NCI-H82 (cell line): Measurements from ENCODE around the gene NCOA1.
"Not testable (repeated sequence)": the region's sequence is repeated elsewhere in the genome, so short reads cannot be mapped to it uniquely, and the experiment has no call there.

Experiments used
- DNase-seq: peaks from one replicate; lab custom pipeline; 2025; lab: John Stamatoyannopoulos, UW

NCOA1 gene

DNA sequence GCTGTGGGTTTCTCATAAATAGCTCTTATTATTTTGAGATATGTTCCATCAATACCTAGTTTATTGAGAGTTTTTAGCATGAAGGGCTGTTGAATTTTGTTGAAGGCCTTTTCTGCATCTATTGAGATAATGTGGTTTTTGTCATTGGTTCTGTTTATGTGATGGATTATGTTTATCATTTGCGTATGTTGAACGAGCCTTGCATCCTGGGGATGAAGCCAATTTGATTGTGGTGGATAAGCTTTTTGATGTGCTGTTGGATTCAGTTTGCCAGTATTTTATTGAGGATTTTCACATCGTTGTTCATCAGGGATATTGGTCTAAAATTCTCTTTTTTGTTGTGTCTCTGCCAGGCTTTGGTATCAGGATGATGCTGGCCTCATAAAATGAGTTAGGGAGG, 42.5 kb downstream of the NCOA1 start:
- not testable (repeated sequence) for DNase-seq

DNA sequence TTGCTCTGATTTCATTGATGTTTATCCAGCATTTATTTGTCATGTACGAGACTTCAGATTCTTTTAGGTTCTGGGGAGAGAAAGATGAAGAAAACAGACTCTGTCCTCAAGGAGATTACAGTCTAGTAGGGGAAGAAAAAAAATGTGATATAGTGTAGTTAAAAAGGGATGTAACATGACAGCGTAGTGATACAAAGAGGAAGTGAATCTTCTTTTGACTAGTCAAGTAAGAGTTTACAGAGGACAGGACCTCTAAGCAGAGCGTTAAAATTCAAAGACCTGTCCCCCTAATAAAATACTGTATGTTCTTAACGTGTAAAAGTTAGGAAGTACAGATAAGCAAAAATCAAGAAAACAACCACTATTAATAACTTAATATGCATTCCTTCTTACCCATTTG, 47.7 kb downstream of the NCOA1 start:
- no peak for DNase-seq

DNA sequence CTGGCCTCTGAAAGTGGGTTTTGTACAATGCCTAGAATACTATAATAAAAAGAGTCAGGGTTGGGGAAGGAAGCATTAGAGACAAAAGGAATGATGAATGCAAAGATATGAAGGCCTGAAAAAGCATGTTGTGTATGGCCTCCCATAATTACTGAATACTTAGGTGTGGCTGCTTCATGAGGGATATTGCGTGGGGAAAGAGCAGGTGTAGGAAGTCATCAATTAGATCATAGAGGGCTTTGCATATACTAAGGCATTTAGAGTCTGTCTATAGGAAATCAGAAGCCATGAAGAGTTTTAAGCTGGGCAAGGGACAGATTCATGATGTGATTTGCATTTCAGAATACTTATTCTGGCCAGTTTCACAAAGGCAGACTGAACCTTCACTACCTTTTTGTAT, 48.2 kb downstream of the NCOA1 start:
- no peak for DNase-seq

GRCh38 chr2:24540011-24540477, 49.0 kb downstream of the NCOA1 start:
- no peak for DNase-seq

DNA sequence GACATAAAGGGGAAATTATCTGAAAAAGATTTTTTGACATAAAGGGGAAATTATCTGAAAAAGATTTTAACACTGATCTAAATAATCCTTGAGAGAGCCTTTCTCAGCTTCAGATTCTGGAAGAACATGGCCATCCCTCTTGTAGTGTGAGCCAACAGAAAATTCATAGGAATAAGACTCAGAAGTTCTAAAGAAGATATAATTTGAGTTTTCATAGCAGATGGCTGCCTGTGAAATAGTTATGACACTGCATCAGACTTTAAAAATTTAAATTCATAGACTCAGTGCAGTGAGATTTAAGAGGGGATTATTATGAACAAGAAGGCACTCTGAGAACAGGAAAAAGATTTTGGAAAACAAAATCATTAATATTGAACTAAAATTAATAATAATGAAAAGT, 50.6 kb downstream of the NCOA1 start:
- DNase-seq: no peak

DNA sequence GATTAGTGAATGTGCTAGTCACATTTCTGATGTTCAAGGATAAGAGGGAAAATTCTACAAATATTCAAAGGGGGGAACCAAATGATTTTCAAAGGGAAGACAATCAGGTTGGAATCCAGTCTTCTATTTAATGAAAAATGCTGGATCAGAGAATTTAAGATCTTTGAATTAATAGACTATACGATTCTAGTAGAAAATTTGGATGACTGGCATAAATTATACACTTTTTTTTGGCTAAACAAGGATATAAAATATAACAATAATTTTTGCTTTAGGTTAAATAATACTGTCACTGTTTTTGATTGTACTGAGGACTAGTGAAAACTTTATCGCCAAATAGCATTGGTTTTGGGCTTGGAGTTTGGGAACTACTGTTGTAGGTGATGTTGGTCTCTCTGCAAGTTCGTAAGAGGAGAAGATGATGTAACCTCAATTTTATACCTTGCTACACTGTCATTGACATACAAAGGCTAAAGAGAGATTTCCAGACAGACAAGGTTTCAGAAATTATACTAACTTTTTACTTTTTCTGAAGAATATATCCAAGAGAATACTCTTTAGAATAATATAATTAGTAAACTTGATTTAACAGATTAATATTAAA, 51.3 kb downstream of the NCOA1 start:
- DNase-seq: no peak

DNA sequence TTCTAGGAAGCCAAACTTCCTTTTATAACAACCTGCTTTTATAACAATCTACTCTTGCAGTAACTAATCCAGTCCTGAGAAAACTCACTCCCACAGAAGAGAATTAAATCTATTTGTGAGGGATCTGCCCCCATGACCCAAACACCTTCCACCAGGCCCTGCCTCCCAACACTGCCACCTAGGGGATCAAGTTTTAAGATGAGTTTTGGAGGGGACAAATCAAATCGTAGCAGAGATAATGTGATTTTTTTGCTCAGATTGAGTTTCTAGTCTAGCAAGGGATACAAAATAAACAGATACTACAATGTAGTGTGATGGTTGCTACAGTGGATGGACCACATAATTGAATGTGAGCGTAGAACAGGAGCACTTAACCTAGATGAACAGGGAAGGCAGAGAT, 52.2 kb downstream of the NCOA1 start:
- DNase-seq: peak; percentile 20

GRCh38 chr2:24544456-24545115, 53.5 kb downstream of the NCOA1 start:
- no peak for DNase-seq

GRCh38 chr2:24546669-24547068, 55.6 kb downstream of the NCOA1 start:
- DNase-seq: no peak

- no peak for DNase-seq
Measured at GRCh38 chr2:24548058-24548457, 57.0 kb downstream of the NCOA1 start.

DNA sequence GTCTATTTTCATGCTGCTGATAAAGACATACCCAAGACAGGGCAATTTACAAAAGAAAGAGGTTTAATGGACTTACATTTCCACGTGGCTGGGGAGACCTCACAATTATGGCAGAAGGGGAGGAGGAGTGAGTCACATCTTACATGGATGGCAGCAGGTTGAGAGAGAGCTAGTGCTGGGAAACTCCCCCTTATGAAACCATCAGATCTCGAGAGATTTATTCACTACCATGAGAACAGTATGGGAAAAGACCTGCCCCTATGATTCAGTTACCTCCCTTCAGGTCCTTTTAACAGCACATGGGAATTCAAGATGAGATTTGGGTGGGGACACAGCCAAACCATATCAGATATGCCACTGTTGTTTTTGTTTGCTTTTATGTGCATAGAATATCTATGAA, 59.2 kb downstream of the NCOA1 start:
- not testable (repeated sequence) for DNase-seq

DNA sequence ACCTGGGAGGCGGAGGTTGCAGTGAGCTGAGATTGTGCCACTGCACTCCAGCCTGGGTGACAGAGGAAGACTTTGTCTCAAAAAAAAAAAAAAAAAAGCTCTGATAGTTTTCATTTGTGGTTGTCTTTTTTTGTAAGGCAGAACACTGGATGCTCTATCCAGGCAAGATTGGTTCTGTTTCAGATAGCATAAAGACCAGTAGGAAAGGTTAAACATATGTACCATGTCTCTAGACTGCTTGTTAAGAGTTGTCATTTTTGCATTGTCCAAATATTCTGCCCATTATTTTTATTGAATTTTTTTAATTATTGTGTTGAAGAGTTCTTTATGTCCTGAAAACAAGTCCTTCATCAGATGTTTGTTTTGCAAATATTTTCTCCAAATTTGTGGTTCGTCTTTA, 60.0 kb downstream of the NCOA1 start:
- DNase-seq: no peak

DNA sequence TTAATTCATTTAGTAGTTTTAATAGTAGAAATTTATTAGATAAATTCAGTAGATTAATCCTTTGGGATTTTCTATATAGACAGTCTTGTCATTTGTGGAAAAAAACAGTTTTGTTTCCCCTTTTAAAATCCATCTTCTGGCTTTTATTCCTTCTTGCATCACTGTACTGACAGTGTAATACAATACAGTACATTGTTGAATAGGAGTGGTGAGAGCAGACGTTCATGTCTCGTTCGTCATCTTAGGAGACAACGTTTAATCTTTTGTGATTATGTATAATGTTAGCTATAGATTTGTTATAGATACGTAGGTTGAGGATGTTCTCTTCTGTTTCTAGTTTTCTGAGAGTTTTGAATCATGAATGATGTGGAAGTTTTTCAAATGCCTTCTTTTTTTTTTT, 61.8 kb downstream of the NCOA1 start:
- no peak for DNase-seq

DNA sequence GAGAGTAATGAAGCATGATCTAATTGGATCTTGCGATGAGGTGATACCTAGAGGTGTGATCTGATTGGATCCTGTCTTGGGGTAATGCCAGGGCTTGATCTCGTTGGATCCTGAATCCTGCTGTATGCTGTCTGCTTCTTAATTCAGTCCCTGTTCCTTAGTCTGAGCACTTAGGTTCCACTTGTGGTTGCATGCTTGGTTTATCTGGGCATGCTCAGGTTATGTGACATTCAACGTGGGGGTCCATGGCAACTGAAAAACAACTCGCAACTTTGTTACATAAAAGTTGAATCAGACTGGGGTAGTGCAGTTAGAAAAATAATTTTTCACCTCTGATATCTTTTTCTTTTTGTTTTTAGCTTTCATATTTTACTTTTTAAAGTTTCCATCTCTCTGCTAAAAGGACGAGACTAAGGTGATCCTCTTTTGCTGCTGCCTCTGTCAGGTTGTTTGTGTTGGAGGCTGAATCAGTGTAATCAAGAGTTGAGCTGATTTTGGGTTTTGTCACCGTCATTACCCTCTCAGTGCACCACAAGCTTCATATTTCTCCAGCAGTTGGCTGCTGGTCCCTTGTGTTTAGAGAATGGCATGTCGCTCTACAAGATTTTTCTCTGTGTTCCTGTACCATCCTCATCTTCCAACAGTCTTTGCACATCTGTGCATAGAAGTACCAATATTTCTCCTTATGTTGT, 67.9 kb downstream of the NCOA1 start:
- DNase-seq: peak; percentile 48

DNA sequence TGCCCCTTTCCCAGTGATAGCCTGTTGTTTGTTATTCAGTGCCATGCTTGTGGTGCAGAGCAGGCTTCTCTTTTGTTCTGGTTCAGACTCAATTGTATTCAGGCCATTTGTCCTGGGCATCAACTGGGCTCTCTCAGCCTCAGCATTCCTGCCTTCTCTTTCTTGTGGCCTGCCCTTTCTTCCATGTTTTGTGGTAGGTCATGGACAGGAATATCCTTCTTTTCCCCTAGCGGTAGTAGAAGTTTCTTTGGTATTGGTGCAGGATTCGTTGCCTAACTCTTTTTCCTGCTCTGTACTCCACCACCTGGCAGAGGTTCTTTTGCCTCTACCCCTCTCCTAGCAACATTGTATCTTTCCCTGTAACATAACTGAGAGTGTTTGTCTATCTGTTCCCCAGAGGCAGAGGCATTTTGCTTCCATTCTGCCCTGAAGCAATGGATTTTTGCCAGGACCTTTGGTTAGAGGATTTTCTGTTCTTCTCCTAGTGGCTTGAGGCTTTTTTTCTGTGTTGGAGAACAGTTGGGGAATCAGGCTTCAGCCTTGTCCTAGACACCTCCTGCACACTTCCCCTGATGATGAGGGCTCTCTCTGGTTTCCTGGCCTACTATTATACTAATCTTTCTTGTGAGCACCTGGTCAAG, 68.5 kb downstream of the NCOA1 start:
- no peak for DNase-seq

DNA sequence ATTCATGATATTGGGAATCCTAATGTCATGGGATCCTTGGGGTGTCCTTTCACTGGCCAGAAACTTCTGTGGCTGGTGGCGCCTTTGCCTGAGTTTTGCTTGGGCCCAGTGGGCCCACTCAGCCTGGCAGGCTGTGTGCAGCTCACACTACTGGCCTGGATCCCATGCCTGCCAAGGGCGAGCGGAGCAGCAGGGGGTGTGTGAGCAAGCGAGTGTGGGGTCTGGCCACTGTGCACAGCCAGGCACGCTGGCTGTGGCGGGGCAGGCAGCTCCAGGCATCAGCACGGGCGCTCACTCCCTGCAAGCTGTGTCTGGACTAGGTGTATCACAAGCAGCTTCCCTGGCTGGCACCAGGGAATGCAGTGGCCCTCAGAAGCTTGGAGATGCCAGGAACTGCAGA, 74.5 kb downstream of the NCOA1 start:
- no peak for DNase-seq

- DNase-seq: no peak
Measured at GRCh38 chr2:24566209-24566608, 75.2 kb downstream of the NCOA1 start.

GRCh38 chr2:24566630-24567029, 75.6 kb downstream of the NCOA1 start:
- DNase-seq: no peak

GRCh38 chr2:24568551-24568950, 77.5 kb downstream of the NCOA1 start:
- no peak for DNase-seq

DNA sequence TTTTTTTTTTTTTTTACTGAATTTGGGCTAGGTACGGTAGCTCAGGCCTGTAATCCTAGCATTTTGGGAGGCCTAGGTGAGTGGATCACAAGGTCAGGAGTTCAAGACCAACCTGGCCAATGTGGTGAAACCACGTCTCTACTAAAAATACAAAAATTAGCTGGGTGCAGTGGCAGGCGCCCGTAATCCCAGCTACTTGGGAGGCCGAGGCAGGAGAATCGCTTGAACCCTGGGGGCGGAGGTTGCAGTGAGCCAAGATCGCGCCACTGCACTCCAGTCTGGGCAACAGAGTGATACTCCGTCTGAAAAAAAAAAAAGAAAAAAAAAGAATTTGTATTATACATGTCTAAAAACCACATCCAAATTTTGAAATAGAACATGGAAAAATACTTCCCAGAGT, 78.5 kb downstream of the NCOA1 start:
- not testable (repeated sequence) for DNase-seq

- DNase-seq: no peak
Measured at GRCh38 chr2:24570225-24570624, 79.2 kb downstream of the NCOA1 start.

DNA sequence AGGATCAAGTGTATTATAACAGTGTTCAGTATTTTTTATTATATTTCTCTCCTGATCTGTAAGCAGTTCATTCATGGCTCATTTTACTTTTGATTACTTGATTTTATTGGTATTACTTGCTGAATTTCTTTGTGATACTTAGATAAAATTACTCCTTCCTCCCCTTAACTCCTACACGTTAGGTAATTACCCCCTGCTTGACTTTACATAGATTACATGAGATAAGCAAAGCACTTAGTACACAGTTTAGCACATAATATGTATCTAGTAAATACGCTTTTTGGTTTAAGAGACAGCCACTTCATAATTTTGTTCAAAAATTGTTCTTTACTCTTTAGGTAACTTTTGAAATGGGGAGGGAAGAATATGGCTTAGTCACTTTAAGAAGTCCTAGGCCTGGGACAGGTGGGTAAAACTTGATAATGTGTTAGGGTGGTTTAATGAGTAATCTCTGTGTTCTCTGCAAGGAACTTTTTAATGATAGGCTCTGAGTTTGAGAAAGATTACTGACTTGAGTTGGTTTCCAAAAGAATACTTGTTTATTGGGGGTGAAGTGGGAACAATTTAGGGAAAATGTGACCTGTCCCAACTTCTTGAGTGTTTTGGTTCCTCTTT, 80.9 kb downstream of the NCOA1 start:
- no peak for DNase-seq
